Right atrium auricular region (tissue), 2 donors: Measurements from ENCODE around the gene PTPRN2. TPM values are rescaled to one million over a fixed set of nuclear protein-coding genes. Genes with fewer than 3 reads are reported as not detected.

Experiments used
- DNase-seq: peaks from one replicate; pipeline ENCODE4 v3.0.0-alpha.2; 2019; ENCODE audit warnings: low spot score
- H3K27ac ChIP-seq, 2 donors: fragments of 200-600 bp; sonication (generic); 1 replicate in 1 of 2; 2 replicates in 1 of 2; pipeline ENCODE4 v1.5.1; 2016 to 2019
- H3K27me3 ChIP-seq, 2 donors: fragments of 200-600 bp; sonication (generic); one replicate each; pipeline versions ENCODE4 v1.5.1 to v1.6.0; 2017 to 2019
- H3K36me3 ChIP-seq: fragments of 200-600 bp; sonication (generic); one replicate; pipeline ENCODE4 v1.5.1; 2016
- H3K4me1 ChIP-seq, 2 donors: fragments of 200-600 bp; sonication (generic); one replicate each; pipeline versions ENCODE4 v1.5.1 to v1.6.0; 2017 to 2019
- H3K4me3 ChIP-seq, 2 donors: fragments of 200-600 bp; sonication (generic); 1 replicate in 1 of 2; 2 replicates in 1 of 2; pipeline ENCODE4 v1.5.1; 2017 to 2019; ENCODE audit warnings: mild to moderate bottlenecking in 1 of 2, moderate library complexity in 1 of 2
- H3K9me3 ChIP-seq, 2 donors: fragments of 200-600 bp; sonication (generic); one replicate each; pipeline ENCODE4 v1.5.1; 2019
- total RNA-seq, 2 donors: library from RNA; depleted of rRNA; stranded (reverse); fragments of >200 nt; gene quantifications; one replicate each; pipeline ENCODE4 v1.1.0, GENCODE V29; 2016
- TF ChIP-seq, protein P1 (sequence below), 2 donors: fragments of 200-600 bp; sonication (generic); IDR thresholded peaks; one replicate each; pipeline ENCODE4 v1.5.1; 2019; ENCODE audit warnings: antibody characterized with exemption in 2 of 2

Gene PTPRN2
- total RNA-seq, 2 donors from 2014 or later: 2.6 to 2.7 TPM

DNA sequence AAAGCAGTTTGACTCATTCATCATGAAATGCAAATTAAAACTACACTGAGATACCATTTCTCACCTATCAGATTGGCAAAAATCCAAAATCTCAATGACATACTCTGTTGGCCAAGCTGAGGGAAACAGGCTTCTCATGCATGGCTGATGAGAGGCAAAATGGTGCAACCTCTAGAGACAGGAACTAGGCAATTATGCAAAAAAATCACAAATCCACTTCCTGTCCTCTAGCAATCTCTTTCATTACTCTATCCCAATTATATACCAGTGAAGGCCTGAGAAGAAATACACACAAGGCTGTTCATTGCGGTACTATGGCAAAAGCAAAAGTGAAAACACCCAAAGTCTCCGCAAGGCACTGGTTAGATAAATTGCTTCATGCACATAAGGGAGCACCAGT is 25.9 kb upstream of the PTPRN2 start:
- Histone ChIP-seq H3K27ac (no peak overlapping the region), H3K36me3 (no peaks in the 10 kb centered on the region), H3K4me1 (no peaks in the 10 kb centered on the region), H3K27me3 (no peaks in the 10 kb centered on the region), H3K9me3 (no peaks in the 10 kb centered on the region), H3K4me3 (no peak overlapping the region)
- DNase-seq: no peak
- TF ChIP-seq, protein P1, sequence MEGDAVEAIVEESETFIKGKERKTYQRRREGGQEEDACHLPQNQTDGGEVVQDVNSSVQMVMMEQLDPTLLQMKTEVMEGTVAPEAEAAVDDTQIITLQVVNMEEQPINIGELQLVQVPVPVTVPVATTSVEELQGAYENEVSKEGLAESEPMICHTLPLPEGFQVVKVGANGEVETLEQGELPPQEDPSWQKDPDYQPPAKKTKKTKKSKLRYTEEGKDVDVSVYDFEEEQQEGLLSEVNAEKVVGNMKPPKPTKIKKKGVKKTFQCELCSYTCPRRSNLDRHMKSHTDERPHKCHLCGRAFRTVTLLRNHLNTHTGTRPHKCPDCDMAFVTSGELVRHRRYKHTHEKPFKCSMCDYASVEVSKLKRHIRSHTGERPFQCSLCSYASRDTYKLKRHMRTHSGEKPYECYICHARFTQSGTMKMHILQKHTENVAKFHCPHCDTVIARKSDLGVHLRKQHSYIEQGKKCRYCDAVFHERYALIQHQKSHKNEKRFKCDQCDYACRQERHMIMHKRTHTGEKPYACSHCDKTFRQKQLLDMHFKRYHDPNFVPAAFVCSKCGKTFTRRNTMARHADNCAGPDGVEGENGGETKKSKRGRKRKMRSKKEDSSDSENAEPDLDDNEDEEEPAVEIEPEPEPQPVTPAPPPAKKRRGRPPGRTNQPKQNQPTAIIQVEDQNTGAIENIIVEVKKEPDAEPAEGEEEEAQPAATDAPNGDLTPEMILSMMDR (IDR thresholded peaks at IDR 0.05): no peak

DNA sequence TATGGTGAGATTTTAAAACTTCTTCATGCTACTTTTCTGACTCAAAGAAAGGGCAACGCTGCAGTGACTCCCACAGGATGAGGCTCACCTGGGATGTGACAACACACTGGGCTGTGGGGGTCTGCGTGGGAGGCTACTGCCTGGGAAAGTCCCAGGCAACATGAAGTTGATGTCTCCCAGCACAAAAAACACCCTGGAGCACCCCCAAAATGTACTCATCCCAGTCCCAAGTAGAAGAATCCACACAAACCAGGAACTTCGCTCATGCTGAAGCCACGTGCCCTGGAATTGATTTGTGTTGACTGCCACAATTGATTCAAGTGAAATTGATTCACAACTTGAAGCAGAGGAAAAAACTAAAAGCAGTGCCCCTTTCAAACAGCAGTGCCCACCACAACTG is 24.9 kb upstream of the PTPRN2 start:
- Histone ChIP-seq H3K27ac (no peak overlapping the region), H3K36me3 (no peaks in the 10 kb centered on the region), H3K4me3 (no peak overlapping the region), H3K4me1 (no peaks in the 10 kb centered on the region), H3K9me3 (no peaks in the 10 kb centered on the region), H3K27me3 (no peaks in the 10 kb centered on the region)
- TF ChIP-seq, protein P1 (IDR thresholded peaks at IDR 0.05): no peak
- no peak for DNase-seq

DNA sequence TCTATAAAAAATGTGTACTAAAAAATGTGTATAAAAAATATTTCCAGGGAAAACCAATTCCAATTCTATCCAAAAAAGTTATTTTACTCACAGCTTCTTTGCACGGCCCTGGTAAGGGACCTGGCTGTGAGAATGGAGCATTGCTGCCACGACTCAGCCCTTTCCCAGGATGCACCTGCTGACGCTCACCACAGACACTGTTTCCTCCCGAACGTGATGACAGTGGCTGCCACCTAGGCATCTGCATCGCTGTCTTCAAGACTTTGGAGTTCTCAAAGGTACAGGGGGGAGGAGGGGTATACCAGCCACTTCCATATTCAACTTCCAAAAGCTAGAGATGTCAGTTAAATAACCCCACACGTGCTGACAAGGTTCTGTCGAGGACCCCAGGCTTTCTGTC is 23.9 kb upstream of the PTPRN2 start:
- Histone ChIP-seq H3K4me1 (no peaks in the 10 kb centered on the region), H3K9me3 (no peaks in the 10 kb centered on the region), H3K27ac (no peak overlapping the region), H3K4me3 (no peak overlapping the region), H3K36me3 (no peaks in the 10 kb centered on the region), H3K27me3 (no peaks in the 10 kb centered on the region)
- TF ChIP-seq, protein P1 (IDR thresholded peaks at IDR 0.05): no peak
- no peak for DNase-seq

DNA sequence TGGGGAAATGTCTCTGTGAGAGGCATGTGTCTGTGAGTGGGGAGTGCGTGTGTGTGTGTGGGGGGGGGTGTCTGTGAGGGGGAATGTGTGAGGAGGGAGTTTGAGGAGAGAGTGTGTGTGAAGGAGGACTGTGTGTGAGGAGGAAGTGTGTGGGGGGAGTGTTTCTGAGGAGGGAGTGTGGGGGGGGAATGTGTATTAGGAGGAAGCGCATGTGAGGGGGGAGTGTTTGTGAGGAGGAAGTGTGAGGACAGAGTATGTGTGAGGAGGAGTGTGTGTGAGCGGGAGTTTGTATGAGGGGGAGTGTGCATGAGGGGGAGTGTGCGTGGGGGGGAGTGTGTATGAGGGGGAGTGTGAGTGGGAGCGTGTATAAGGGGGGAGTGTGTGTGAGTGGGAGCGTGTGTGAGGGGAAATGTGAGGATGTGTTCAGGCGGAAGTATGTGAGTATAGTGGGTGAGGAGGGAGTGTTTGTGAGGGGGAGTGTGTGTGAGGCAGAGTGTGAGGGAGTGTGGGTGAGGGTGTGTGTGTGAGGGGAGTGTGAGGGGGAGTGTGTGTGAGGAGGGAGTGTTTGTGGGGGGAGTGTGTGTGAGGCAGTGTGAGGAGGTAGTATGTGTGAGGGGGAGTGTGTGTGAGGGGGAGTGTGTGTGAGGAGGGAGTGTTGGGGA is 21.8 kb upstream of the PTPRN2 start:
- H3K36me3 ChIP-seq: no peaks in the 10 kb centered on the region
- H3K9me3 ChIP-seq: no peaks in the 10 kb centered on the region
- H3K27me3 ChIP-seq: no peaks in the 10 kb centered on the region
- H3K4me3 ChIP-seq: no peak overlapping the region
- no peak for DNase-seq
- no peaks in the 10 kb centered on the region for H3K4me1 ChIP-seq
- TF ChIP-seq, protein P1 (IDR thresholded peaks at IDR 0.05): no peak
- H3K27ac ChIP-seq: no peak overlapping the region

DNA sequence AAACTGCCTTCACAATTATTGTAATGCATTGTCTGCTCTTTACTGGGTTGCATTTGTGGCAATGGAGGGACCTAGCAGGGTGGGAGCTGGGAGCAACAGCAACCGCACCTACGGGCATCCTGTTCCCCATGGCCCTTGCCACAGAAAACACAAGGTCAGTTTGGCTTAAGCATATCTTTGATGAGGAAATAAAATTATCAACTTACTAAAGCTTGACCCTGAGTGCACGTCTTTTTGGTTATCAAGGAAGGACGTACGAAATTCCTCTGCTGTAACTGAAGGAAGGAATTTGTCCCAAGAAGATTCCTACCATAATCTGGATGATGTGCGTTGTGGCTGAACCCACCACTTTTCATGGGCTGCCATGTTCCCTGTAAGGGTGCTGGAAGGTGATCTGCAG is 19.9 kb upstream of the PTPRN2 start:
- no peaks in the 10 kb centered on the region for H3K36me3 ChIP-seq
- no peaks in the 10 kb centered on the region for H3K9me3 ChIP-seq
- no peak overlapping the region for H3K27ac ChIP-seq
- H3K4me1 ChIP-seq: no peaks in the 10 kb centered on the region
- TF ChIP-seq, protein P1 (IDR thresholded peaks at IDR 0.05): no peak
- no peak for DNase-seq
- H3K4me3 ChIP-seq: no peak overlapping the region
- H3K27me3 ChIP-seq: no peaks in the 10 kb centered on the region
